Type B pancreatic cell (in vitro differentiated cells): ENCODE data around the gene CD34. TPM values are rescaled to one million over a fixed set of nuclear protein-coding genes. Genes with fewer than 3 reads are reported as not detected.

Source experiments
- DNase-seq: peaks from one replicate; pipeline ENCODE4 v3.0.0; 2021; ENCODE audit warnings: mixed read lengths; ENCODE audit not compliant: unreplicated experiment; ENCODE audit errors: extremely low spot score
- H3K27ac Mint-ChIP-seq: 2 replicates; pipeline ENCODE4 v1.8.0; 2021; ENCODE audit warnings: mild to moderate bottlenecking, mixed read lengths
- H3K27me3 Mint-ChIP-seq: 2 replicates; pipeline ENCODE4 v1.8.0; 2021; ENCODE audit warnings: mixed read lengths
- H3K36me3 Mint-ChIP-seq: 2 replicates; pipeline ENCODE4 v1.8.0; 2021; ENCODE audit warnings: mixed read lengths
- H3K4me1 Mint-ChIP-seq: one replicate; pipeline ENCODE4 v1.8.0; 2021; ENCODE audit warnings: mixed read lengths; ENCODE audit not compliant: unreplicated experiment
- H3K4me3 Mint-ChIP-seq: 2 replicates; pipeline ENCODE4 v1.8.0; 2021; ENCODE audit warnings: mild to moderate bottlenecking, mixed read lengths
- H3K9me3 Mint-ChIP-seq: 2 replicates; pipeline ENCODE4 v1.8.0; 2021; ENCODE audit warnings: mixed read lengths
- total RNA-seq: library from RNA; stranded (reverse); gene quantifications from 2 replicates; pipeline ENCODE4 v1.2.1, GENCODE V29; 2021; ENCODE audit warnings: low replicate concordance
- TF ChIP-seq, protein P1 (sequence below): fragments of 200-600 bp; sonication (generic); conservative IDR thresholded peaks from 2 replicates; pipeline ENCODE4 v1.5.0; 2021; ENCODE audit warnings: antibody characterized with exemption, mild to moderate bottlenecking

The CD34 gene
- total RNA-seq, 1 donor from 2014 or later = 0.34 TPM

- peaks cover 12% of the 10 kb centered on the region for H3K4me1 Mint-ChIP-seq
- H3K27me3 Mint-ChIP-seq = no peaks in the 10 kb centered on the region
- H3K4me3 Mint-ChIP-seq = no peak overlapping the region
- no peak for DNase-seq
- no peaks in the 10 kb centered on the region for H3K9me3 Mint-ChIP-seq
- H3K36me3 Mint-ChIP-seq = no peaks in the 10 kb centered on the region
- TF ChIP-seq, protein P1, sequence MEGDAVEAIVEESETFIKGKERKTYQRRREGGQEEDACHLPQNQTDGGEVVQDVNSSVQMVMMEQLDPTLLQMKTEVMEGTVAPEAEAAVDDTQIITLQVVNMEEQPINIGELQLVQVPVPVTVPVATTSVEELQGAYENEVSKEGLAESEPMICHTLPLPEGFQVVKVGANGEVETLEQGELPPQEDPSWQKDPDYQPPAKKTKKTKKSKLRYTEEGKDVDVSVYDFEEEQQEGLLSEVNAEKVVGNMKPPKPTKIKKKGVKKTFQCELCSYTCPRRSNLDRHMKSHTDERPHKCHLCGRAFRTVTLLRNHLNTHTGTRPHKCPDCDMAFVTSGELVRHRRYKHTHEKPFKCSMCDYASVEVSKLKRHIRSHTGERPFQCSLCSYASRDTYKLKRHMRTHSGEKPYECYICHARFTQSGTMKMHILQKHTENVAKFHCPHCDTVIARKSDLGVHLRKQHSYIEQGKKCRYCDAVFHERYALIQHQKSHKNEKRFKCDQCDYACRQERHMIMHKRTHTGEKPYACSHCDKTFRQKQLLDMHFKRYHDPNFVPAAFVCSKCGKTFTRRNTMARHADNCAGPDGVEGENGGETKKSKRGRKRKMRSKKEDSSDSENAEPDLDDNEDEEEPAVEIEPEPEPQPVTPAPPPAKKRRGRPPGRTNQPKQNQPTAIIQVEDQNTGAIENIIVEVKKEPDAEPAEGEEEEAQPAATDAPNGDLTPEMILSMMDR = no peak
- no peak overlapping the region for H3K27ac Mint-ChIP-seq
These were observed 54.5 kb downstream of the CD34 start for GRCh38 chr1:207856276-207857023.

DNA sequence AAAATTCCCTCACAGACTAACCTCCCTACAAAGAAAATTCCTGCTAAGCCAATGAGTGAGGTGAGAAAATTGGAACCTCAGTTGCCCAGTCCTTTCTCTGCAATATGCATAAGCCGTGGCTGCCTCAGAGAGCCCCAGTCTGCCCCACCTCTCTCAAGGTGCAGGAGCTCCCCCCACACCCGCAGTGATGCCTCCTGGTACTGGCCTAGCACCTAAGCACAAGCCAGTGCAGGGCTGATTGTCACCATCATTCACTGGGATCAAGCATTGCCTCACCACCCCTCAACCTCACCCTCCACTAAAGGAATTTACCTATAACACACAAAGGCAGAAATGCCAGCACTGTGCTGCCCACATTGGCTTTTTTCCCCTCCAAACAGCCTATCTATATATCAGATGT lies 56.9 kb downstream of the CD34 start:
- no peaks in the 10 kb centered on the region for H3K27me3 Mint-ChIP-seq
- TF ChIP-seq, protein P1 = no peak
- peaks cover 15% of the 10 kb centered on the region for H3K4me1 Mint-ChIP-seq
- H3K9me3 Mint-ChIP-seq = no peaks in the 10 kb centered on the region
- H3K36me3 Mint-ChIP-seq = peaks cover 5% of the 10 kb centered on the region
- no peak overlapping the region for H3K4me3 Mint-ChIP-seq
- no peak overlapping the region for H3K27ac Mint-ChIP-seq
- no peak for DNase-seq

DNA sequence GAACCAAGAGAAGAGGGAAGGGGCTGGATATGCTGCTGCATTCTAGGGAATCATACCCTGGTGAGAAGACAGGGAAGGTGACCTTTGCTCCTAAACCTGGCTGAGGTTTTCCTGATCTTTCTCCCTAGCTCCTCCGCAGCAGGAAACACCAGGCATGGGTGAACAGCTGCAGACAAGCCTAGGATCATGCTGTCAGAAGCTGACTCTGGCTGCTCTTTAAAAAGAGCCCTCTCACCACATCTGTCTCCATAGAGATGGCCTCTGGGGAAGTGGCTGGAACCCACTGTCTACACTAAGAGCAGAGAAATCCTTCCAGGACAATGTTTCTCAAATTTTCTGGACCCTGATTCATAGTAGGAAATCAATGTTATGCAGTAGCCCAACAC lies 57.6 kb downstream of the CD34 start:
- DNase-seq = no peak
- TF ChIP-seq, protein P1 = no peak
- Mint-ChIP-seq H3K9me3 (no peaks in the 10 kb centered on the region), H3K27me3 (no peaks in the 10 kb centered on the region), H3K27ac (no peak overlapping the region), H3K4me1 (peaks cover 17% of the 10 kb centered on the region), H3K36me3 (peaks cover 5% of the 10 kb centered on the region), H3K4me3 (no peak overlapping the region)

- H3K27ac Mint-ChIP-seq = no peak overlapping the region
- DNase-seq = no peak
- H3K9me3 Mint-ChIP-seq = no peaks in the 10 kb centered on the region
- H3K27me3 Mint-ChIP-seq = no peaks in the 10 kb centered on the region
- peaks cover 5% of the 10 kb centered on the region for H3K36me3 Mint-ChIP-seq
- no peak overlapping the region for H3K4me3 Mint-ChIP-seq
- TF ChIP-seq, protein P1 = no peak
- H3K4me1 Mint-ChIP-seq = peaks cover 17% of the 10 kb centered on the region
These were observed 58.2 kb downstream of the CD34 start for GRCh38 chr1:207852576-207853371.

DNA sequence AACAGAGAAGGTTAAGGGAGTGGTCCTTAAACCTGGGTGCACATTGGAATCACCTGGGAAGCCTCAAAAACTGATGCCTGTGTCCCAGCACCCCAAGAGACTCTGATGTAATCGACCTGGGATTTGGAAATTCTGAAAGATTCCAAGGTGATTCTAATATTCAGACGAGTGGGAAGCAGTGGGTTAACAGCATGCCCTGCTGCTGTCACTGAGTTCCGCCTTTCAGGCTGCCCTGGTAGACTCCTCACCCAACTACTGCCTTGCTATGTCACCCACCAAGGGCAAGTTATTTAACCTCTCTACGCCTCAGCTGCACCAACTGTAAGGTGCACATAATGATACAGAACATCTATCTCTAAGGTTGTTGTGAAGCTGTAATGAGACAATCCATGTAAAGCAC lies 59.2 kb downstream of the CD34 start:
- no peak for DNase-seq
- H3K27ac Mint-ChIP-seq = no peak overlapping the region
- H3K9me3 Mint-ChIP-seq = no peaks in the 10 kb centered on the region
- peaks cover 5% of the 10 kb centered on the region for H3K36me3 Mint-ChIP-seq
- peaks cover 17% of the 10 kb centered on the region for H3K4me1 Mint-ChIP-seq
- no peak overlapping the region for H3K4me3 Mint-ChIP-seq
- TF ChIP-seq, protein P1 = no peak
- no peaks in the 10 kb centered on the region for H3K27me3 Mint-ChIP-seq
